GM10248 (cell line): Measurements from ENCODE around the gene HIF3A.

Source experiments
- CTCF ChIA-PET: fragments of 300-600 bp; sonication (Branson Sonifier 250); formaldehyde crosslinking; extraction: SDS; loops from one replicate; lab custom pipeline; 2021; ENCODE audit warnings: antibody characterized with exemption; lab: Yijun Ruan, JAX
- POLR2A ChIA-PET: fragments of 350-650 bp; sonication (Branson Sonifier 250); formaldehyde crosslinking; extraction: SDS; loops from one replicate; lab custom pipeline; 2020; ENCODE audit warnings: antibody characterized with exemption; lab: Yijun Ruan, JAX
- DNase-seq: peaks from one replicate; pipeline ENCODE4 v3.0.0; 2012; ENCODE audit errors: extremely low spot score
- CTCF ChIP-seq: IDR thresholded peaks from 2 replicates; pipeline ENCODE4 v1.5.1; 2012; ENCODE audit warnings: mild to moderate bottlenecking, low read depth; ENCODE audit errors: extremely low read depth, missing control alignments, control extremely low read depth

HIF3A gene

GRCh38 chr19:46364359-46364758 lies 67.5 kb downstream of the HIF3A start:
- DNase-seq = no peak
- POLR2A ChIA-PET = no interaction called here
- CTCF ChIA-PET = interaction anchor here (0.9 to 2.3 kb wide), 6 partner anchors 10 to 149 kb away, joined by 3 to 6 read pairs (median 4); partner anchors contain the start of gene PPP5C
- no peak for TF ChIP-seq CTCF

- CTCF ChIA-PET = interaction anchor here (1.2 to 2.3 kb wide), 5 partner anchors 11 to 148 kb away, joined by 3 to 6 read pairs (median 5); no protein-coding TSS in a partner anchor
Observed at GRCh38 chr19:46365561-46365960, 68.7 kb downstream of the HIF3A start.

GRCh38 chr19:46366620-46367292 lies 69.9 kb downstream of the HIF3A start:
- ChIA-PET CTCF (interaction anchor here (1.1 to 1.8 kb wide), 2 partner anchors 14 to 19 kb away, joined by 3 to 4 read pairs; no protein-coding TSS in a partner anchor), POLR2A (no interaction called here)
- no peak for DNase-seq
- no peak for TF ChIP-seq CTCF

More at GRCh38 chr19:46365561-46365960, 68.7 kb downstream of the HIF3A start:
- DNase-seq = no peak
- no peak for TF ChIP-seq CTCF
- POLR2A ChIA-PET = no interaction called here

DNA sequence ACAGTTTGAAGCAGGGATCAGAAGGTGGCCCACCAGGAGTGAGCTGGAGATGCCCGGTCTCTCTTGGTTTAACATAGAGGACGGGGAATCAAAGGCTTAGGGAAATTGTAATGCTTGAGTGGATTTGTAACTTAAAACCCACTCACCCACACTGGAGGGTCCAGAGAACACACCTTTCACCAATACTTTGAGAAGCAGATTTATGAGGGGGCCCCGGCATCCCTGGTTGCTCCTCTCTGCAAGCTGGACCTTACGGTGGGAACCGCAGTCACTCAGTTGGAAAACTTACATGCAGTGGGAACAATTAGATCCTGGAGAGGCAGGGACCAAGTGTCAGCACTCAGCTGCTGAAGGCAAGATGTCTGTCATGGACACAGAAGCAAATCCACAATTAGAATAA lies 70.6 kb downstream of the HIF3A start:
- CTCF ChIA-PET = interaction anchor here (0.9 to 1.8 kb wide), 4 partner anchors 13 to 28 kb away, joined by 3 to 10 read pairs (median 4); no protein-coding TSS in a partner anchor
- DNase-seq = no peak
- TF ChIP-seq CTCF = no peak
- POLR2A ChIA-PET = interaction anchor here (0.9 kb wide), 1 partner anchor 20 kb away, joined by 3 read pairs; no protein-coding TSS in a partner anchor

DNA sequence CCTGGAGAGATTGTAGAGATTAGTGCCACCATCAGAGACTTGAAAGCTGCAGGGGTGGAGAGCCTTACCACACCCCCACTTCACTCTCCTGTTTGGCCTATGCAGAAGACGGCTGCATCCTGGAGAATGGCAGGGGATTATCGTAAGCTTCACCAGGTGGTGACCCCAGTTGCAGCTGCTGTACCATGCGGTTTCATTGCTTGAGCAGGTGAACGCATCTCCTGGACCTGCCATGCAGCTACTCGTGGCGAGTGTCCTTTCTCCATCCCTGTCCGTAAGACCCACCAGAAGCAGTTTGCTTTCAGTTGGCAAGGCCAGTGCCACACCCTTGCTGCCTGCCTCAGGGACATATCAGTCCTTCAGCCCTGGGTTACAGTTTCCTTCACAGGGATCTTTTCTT lies 71.3 kb downstream of the HIF3A start:
- ChIA-PET POLR2A (interaction anchor here (0.9 kb wide), 1 partner anchor 21 kb away, joined by 3 read pairs; no protein-coding TSS in a partner anchor), CTCF (interaction anchor here (0.9 to 1.8 kb wide), 9 partner anchors 13 to 28 kb away, joined by 3 to 10 read pairs (median 3); partner anchors contain the start of gene PPP5C)
- no peak for DNase-seq
- TF ChIP-seq CTCF = no peak

DNA sequence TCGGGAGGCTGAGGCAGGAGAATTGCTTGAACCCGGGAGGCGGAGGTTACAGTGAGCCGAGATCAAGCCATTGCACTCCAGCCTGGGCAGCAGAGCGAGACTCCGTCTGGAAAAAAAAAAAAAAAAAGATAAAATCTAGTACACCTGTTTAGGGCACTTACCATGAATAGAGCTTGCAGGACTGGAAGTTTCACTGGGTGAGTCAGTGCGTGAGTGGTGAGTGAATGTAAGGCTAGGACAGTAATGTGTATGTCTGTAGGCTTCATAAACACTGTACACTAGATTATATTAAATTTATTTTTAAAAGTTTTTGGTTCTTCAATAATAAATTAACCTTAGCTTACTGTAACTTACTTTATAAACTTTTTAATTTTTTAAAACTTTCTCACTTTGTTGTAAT lies 73.0 kb downstream of the HIF3A start:
- DNase-seq = no peak
- ChIA-PET CTCF (interaction anchor here (1.1 to 2.8 kb wide), 5 partner anchors 13 to 105 kb away, joined by 3 to 14 read pairs (median 5); no protein-coding TSS in a partner anchor), POLR2A (interaction anchor here (0.6 kb wide), 2 partner anchors 13 to 740 kb away, joined by 3 to 5 read pairs; no protein-coding TSS in a partner anchor)
- no peak for TF ChIP-seq CTCF
